Neural progenitor cell (in vitro differentiated cells): Measurements from ENCODE around the gene CLEC18C.
"Not testable (repeated sequence)": the region's sequence is repeated elsewhere in the genome, so short reads cannot be mapped to it uniquely, and the experiment has no call there.

Experiments
- EZH2 ChIP-seq: fragments of 200-600 bp; sonication (generic); IDR thresholded peaks from 2 replicates; pipeline ENCODE4 v1.6.1; 2017; ENCODE audit warnings: antibody characterized with exemption, mild to moderate bottlenecking, moderate library complexity
- TF ChIP-seq, protein P1 (sequence below): fragments of 200-600 bp; sonication (generic); IDR thresholded peaks from 2 replicates; pipeline ENCODE4 v1.5.1; 2017; ENCODE audit warnings: antibody characterized with exemption, mild to moderate bottlenecking

DNA sequence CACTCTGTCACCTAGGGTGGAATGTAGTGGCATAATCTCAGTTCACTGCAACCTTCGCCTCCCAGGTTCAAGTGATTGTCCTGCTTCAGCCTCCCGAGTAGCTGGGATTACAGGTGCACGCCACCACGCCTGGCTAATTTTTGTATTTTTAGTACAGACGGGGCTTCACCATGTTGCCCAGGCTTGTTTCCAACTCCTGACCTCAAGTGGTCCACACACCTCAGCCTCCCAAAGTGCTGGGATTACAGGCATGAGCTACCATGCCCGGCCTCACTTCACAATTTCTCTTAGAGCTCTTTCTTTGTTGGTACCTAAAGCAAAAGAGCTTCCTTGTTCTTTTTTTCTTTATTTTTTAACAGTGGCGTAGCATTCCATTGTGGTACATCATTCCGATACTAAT is 24.3 kb upstream of the CLEC18C start:
- TF ChIP-seq, protein P1, sequence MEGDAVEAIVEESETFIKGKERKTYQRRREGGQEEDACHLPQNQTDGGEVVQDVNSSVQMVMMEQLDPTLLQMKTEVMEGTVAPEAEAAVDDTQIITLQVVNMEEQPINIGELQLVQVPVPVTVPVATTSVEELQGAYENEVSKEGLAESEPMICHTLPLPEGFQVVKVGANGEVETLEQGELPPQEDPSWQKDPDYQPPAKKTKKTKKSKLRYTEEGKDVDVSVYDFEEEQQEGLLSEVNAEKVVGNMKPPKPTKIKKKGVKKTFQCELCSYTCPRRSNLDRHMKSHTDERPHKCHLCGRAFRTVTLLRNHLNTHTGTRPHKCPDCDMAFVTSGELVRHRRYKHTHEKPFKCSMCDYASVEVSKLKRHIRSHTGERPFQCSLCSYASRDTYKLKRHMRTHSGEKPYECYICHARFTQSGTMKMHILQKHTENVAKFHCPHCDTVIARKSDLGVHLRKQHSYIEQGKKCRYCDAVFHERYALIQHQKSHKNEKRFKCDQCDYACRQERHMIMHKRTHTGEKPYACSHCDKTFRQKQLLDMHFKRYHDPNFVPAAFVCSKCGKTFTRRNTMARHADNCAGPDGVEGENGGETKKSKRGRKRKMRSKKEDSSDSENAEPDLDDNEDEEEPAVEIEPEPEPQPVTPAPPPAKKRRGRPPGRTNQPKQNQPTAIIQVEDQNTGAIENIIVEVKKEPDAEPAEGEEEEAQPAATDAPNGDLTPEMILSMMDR, result not testable (repeated sequence)
- not testable (repeated sequence) for TF ChIP-seq EZH2
